Loucy (cell line): ENCODE measurements around the gene TUBB2B.

ENCODE experiments used
- H2AFZ ChIP-seq: fragments of 200-600 bp; sonication (generic); 2 replicates; pipeline ENCODE4 v1.6.0; 2016; ENCODE audit warnings: antibody characterized with exemption, mild to moderate bottlenecking, low read length, moderate library complexity
- H3F3A ChIP-seq: fragments of 200-600 bp; 2 replicates; pipeline ENCODE4 v1.6.0; 2016; ENCODE audit warnings: antibody characterized with exemption, low read depth, mild to moderate bottlenecking
- H3K27me3 ChIP-seq: fragments of 200-600 bp; sonication (generic); 2 replicates; pipeline ENCODE4 v1.6.1; 2014; ENCODE audit warnings: low read length, mild to moderate bottlenecking; ENCODE audit not compliant: insufficient read depth, poor library complexity, severe bottlenecking
- H3K36me3 ChIP-seq: fragments of 200-600 bp; sonication (generic); 2 replicates; pipeline ENCODE4 v1.6.1; 2016; ENCODE audit warnings: low read length; ENCODE audit not compliant: insufficient read depth
- H3K4me1 ChIP-seq: fragments of 200-600 bp; sonication (generic); 2 replicates; pipeline ENCODE4 v1.5.1; 2014; ENCODE audit warnings: low read length, mild to moderate bottlenecking; ENCODE audit not compliant: insufficient read depth, poor library complexity, severe bottlenecking
- H3K4me2 ChIP-seq: fragments of 200-600 bp; sonication (generic); 2 replicates; pipeline ENCODE4 v1.6.0; 2014; ENCODE audit warnings: antibody characterized with exemption, low read length, low read depth, mild to moderate bottlenecking; ENCODE audit not compliant: poor library complexity, severe bottlenecking
- H3K4me3 ChIP-seq: fragments of 200-600 bp; sonication (generic); 2 replicates; pipeline ENCODE4 v1.5.1; 2014; ENCODE audit warnings: low read length, mild to moderate bottlenecking, mixed read lengths; ENCODE audit not compliant: poor library complexity, severe bottlenecking
- H3K79me2 ChIP-seq: fragments of 200-600 bp; sonication (generic); 2 replicates; pipeline ENCODE4 v1.6.1; 2014; ENCODE audit warnings: low read length; ENCODE audit not compliant: insufficient read depth
- H3K9ac ChIP-seq: fragments of 200-600 bp; sonication (generic); 2 replicates; pipeline ENCODE4 v1.6.0; 2014; ENCODE audit warnings: mild to moderate bottlenecking, low read depth, low read length, moderate library complexity; ENCODE audit not compliant: poor library complexity, severe bottlenecking
- H3K9me2 ChIP-seq: fragments of 200-600 bp; sonication (generic); replicated peaks from 2 replicates; pipeline ENCODE4 v1.6.1; 2016; ENCODE audit warnings: low read depth, low read length, mixed read lengths
- H3K9me3 ChIP-seq: fragments of 200-600 bp; sonication (generic); 2 replicates; pipeline ENCODE4 v1.6.1; 2014; ENCODE audit warnings: mild to moderate bottlenecking, antibody characterized with exemption, low read length, low read depth; ENCODE audit not compliant: insufficient read depth
- H4K20me1 ChIP-seq: fragments of 200-600 bp; sonication (generic); 2 replicates; pipeline ENCODE4 v1.6.0; 2014; ENCODE audit warnings: antibody characterized with exemption, low read length, mild to moderate bottlenecking; ENCODE audit not compliant: insufficient read depth, poor library complexity, severe bottlenecking
- EZH2phosphoT487 ChIP-seq: fragments of 200-600 bp; IDR thresholded peaks from 2 replicates; pipeline ENCODE4 v1.6.1; 2018; ENCODE audit warnings: antibody characterized with exemption, mild to moderate bottlenecking, moderate library complexity, borderline replicate concordance
- TF ChIP-seq, protein P1 (sequence below): fragments of 200-600 bp; sonication (generic); conservative IDR thresholded peaks from 2 replicates; pipeline ENCODE4 v1.5.1; 2014; ENCODE audit warnings: mild to moderate bottlenecking, antibody characterized with exemption, low read length

Gene TUBB2B

GRCh38 chr6:3232017-3232945 is 4.8 kb upstream of the TUBB2B start:
- Histone ChIP-seq H3F3A (no peaks in the 10 kb centered on the region), H4K20me1 (no peaks in the 10 kb centered on the region), H2AFZ (no peak overlapping the region), H3K4me2 (no peak overlapping the region), H3K9ac (no peak overlapping the region), H3K79me2 (no peaks in the 10 kb centered on the region), H3K9me3 (no peaks in the 10 kb centered on the region), H3K4me1 (peaks cover 8% of the 10 kb centered on the region), H3K4me3 (no peak overlapping the region), H3K36me3 (no peaks in the 10 kb centered on the region), H3K9me2 (no peaks in the 10 kb centered on the region), H3K27me3 (no peaks in the 10 kb centered on the region)
- TF ChIP-seq EZH2phosphoT487: no peak
- TF ChIP-seq, protein P1, sequence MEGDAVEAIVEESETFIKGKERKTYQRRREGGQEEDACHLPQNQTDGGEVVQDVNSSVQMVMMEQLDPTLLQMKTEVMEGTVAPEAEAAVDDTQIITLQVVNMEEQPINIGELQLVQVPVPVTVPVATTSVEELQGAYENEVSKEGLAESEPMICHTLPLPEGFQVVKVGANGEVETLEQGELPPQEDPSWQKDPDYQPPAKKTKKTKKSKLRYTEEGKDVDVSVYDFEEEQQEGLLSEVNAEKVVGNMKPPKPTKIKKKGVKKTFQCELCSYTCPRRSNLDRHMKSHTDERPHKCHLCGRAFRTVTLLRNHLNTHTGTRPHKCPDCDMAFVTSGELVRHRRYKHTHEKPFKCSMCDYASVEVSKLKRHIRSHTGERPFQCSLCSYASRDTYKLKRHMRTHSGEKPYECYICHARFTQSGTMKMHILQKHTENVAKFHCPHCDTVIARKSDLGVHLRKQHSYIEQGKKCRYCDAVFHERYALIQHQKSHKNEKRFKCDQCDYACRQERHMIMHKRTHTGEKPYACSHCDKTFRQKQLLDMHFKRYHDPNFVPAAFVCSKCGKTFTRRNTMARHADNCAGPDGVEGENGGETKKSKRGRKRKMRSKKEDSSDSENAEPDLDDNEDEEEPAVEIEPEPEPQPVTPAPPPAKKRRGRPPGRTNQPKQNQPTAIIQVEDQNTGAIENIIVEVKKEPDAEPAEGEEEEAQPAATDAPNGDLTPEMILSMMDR: no peak

GRCh38 chr6:3231247-3232016 is 4.0 kb upstream of the TUBB2B start:
- Histone ChIP-seq H3K9ac (no peak overlapping the region), H3K9me2 (no peaks in the 10 kb centered on the region), H3K27me3 (no peaks in the 10 kb centered on the region), H3K4me3 (no peak overlapping the region), H3F3A (no peaks in the 10 kb centered on the region), H4K20me1 (no peaks in the 10 kb centered on the region), H3K36me3 (no peaks in the 10 kb centered on the region), H3K4me2 (no peak overlapping the region), H3K79me2 (no peaks in the 10 kb centered on the region), H3K4me1 (peaks cover 8% of the 10 kb centered on the region), H3K9me3 (no peaks in the 10 kb centered on the region), H2AFZ (no peak overlapping the region)
- TF ChIP-seq, protein P1: no peak
- no peak for TF ChIP-seq EZH2phosphoT487

GRCh38 chr6:3230900-3231246 is 3.4 kb upstream of the TUBB2B start:
- TF ChIP-seq, protein P1: no peak
- TF ChIP-seq EZH2phosphoT487: no peak

More at GRCh38 chr6:3230900-3231246, 3.4 kb upstream of the TUBB2B start:
- Histone ChIP-seq H3K9me2 (no peaks in the 10 kb centered on the region), H3K79me2 (no peaks in the 10 kb centered on the region), H3K4me2 (no peak overlapping the region), H3F3A (no peaks in the 10 kb centered on the region), H3K36me3 (no peaks in the 10 kb centered on the region), H3K4me3 (no peak overlapping the region), H2AFZ (no peak overlapping the region), H3K27me3 (no peaks in the 10 kb centered on the region), H4K20me1 (no peaks in the 10 kb centered on the region), H3K4me1 (peaks cover 6% of the 10 kb centered on the region), H3K9me3 (no peaks in the 10 kb centered on the region), H3K9ac (no peak overlapping the region)
